Stimulated activated CD4-positive, alpha-beta T cell treated with anti-CD3 and anti-CD28 coated beads, TNF-alpha, amount 100 ng/mL, for 24 hours (primary cell): ENCODE results near the gene FMNL1.

Experiments used
- DNase-seq, 3 experiments: peaks; one replicate each; pipeline ENCODE4 v3.0.0-alpha.2; 2020; ENCODE audit warnings: low read depth in 3 of 3

Gene FMNL1

GRCh38 chr17:45222289-45222995 lies 757 bp downstream of the FMNL1 start:
- DNase-seq = peak in 1 of 3 experiments; percentile 73

- no peak for DNase-seq
These were observed 1.4 kb downstream of the FMNL1 start for GRCh38 chr17:45222996-45223538.

- DNase-seq = peak in 1 of 3 experiments; percentile 61
These were observed 2.1 kb downstream of the FMNL1 start for GRCh38 chr17:45223539-45224528.

- no peak for DNase-seq
These were observed 3.0 kb downstream of the FMNL1 start for GRCh38 chr17:45224671-45225050.

GRCh38 chr17:45225051-45225700 lies 3.5 kb downstream of the FMNL1 start:
- peak in 1 of 3 experiments; percentile 63 for DNase-seq

- DNase-seq = peak; percentile 88 to 98 (median 93)
These were observed 4.4 kb downstream of the FMNL1 start for GRCh38 chr17:45225964-45226530.

GRCh38 chr17:45226576-45226975 lies 4.9 kb downstream of the FMNL1 start:
- no peak for DNase-seq

- no peak for DNase-seq
These were observed 5.6 kb downstream of the FMNL1 start for GRCh38 chr17:45227101-45227925.

GRCh38 chr17:45227926-45228762 lies 6.5 kb downstream of the FMNL1 start:
- DNase-seq = peak in 1 of 3 experiments; percentile 48

GRCh38 chr17:45228763-45229539 lies 7.3 kb downstream of the FMNL1 start:
- peak; percentile 72 to 91 (median 76) for DNase-seq

- peak in 1 of 3 experiments; percentile 60 for DNase-seq
These were observed 8.2 kb downstream of the FMNL1 start for GRCh38 chr17:45229681-45230409.

GRCh38 chr17:45230410-45230786 lies 8.7 kb downstream of the FMNL1 start:
- no peak for DNase-seq

- DNase-seq = no peak
These were observed 9.2 kb downstream of the FMNL1 start for GRCh38 chr17:45230787-45231480.

- no peak for DNase-seq
These were observed 9.9 kb downstream of the FMNL1 start for GRCh38 chr17:45231481-45232116.

GRCh38 chr17:45232514-45233422 lies 11.1 kb downstream of the FMNL1 start:
- no peak for DNase-seq

GRCh38 chr17:45233423-45233924 lies 11.8 kb downstream of the FMNL1 start:
- no peak for DNase-seq
